CD4-positive, alpha-beta T cell treated with Interleukin-6 for 4 hours (primary cell): Measurements from ENCODE around the gene MUC5AC.
"Not testable (repeated sequence)": the region's sequence is repeated elsewhere in the genome, so short reads cannot be mapped to it uniquely, and the experiment has no call there.

Experiments used
- DNase-seq: peaks from one replicate; pipeline ENCODE4 v3.0.0-alpha.2; 2020; ENCODE audit warnings: mixed read lengths

Gene MUC5AC

DNA sequence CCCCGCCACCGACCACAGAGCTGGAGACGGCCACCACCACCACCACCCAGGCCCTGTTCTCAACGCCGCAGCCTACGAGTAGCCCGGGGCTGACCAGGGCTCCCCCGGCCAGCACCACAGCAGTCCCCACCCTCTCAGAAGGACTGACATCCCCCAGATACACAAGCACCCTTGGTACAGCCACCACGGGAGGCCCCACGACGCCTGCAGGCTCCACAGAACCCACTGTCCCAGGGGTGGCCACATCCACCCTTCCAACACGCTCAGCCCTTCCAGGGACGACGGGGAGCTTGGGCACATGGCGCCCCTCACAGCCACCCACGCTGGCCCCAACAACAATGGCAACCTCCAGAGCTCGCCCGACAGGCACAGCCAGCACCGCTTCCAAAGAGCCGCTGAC is 84.0 kb downstream of the MUC5AC start:
- no peak for DNase-seq

DNA sequence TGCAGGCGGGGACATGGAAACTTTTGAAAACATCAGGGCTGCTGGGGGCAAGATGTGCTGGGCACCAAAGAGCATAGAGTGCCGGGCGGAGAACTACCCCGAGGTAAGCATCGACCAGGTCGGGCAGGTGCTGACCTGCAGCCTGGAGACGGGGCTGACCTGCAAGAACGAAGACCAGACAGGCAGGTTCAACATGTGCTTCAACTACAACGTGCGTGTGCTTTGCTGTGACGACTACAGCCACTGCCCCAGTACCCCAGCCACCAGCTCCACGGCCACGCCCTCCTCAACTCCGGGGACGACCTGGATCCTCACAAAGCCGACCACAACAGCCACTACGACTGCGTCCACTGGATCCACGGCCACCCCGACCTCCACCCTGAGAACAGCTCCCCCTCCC is 84.5 kb downstream of the MUC5AC start:
- DNase-seq: no peak

DNA sequence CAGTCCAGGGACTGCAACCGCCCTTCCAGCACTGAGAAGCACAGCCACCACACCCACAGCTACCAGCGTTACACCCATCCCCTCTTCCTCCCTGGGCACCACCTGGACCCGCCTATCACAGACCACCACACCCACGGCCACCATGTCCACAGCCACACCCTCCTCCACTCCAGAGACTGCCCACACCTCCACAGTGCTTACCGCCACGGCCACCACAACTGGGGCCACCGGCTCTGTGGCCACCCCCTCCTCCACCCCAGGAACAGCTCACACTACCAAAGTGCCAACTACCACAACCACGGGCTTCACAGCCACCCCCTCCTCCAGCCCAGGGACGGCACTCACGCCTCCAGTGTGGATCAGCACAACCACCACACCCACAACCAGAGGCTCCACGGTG is 85.0 kb downstream of the MUC5AC start:
- not testable (repeated sequence) for DNase-seq

DNA sequence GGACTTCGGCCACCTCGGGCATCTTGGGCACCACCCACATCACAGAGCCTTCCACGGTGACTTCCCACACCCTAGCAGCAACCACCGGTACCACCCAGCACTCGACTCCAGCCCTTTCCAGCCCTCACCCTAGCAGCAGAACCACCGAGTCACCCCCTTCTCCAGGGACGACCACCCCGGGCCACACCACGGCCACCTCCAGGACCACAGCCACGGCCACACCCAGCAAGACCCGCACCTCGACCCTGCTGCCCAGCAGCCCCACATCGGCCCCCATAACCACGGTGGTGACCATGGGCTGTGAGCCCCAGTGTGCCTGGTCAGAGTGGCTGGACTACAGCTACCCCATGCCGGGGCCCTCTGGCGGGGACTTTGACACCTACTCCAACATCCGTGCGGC is 85.8 kb downstream of the MUC5AC start:
- DNase-seq: not testable (repeated sequence)

GRCh38 chr11:1244557-1244956 is 86.8 kb downstream of the MUC5AC start:
- DNase-seq: not testable (repeated sequence)

DNA sequence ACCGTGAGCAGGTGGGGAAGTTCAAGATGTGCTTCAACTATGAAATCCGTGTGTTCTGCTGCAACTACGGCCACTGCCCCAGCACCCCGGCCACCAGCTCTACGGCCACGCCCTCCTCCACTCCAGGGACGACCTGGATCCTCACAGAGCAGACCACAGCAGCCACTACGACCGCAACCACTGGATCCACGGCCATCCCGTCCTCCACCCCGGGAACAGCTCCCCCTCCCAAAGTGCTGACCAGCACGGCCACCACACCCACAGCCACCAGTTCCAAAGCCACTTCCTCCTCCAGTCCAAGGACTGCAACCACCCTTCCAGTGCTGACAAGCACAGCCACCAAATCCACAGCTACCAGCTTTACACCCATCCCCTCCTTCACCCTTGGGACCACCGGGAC is 88.0 kb downstream of the MUC5AC start:
- not testable (repeated sequence) for DNase-seq

DNA sequence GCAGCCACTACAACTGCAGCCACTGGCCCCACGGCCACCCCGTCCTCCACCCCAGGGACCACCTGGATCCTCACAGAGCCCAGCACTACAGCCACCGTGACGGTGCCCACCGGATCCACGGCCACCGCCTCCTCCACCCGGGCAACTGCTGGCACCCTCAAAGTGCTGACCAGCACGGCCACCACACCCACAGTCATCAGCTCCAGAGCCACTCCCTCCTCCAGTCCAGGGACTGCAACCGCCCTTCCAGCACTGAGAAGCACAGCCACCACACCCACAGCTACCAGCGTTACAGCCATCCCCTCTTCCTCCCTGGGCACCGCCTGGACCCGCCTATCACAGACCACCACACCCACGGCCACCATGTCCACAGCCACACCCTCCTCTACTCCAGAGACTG is 88.5 kb downstream of the MUC5AC start:
- DNase-seq: not testable (repeated sequence)

- DNase-seq: not testable (repeated sequence)
These were observed 89.3 kb downstream of the MUC5AC start for GRCh38 chr11:1247026-1247425.

DNA sequence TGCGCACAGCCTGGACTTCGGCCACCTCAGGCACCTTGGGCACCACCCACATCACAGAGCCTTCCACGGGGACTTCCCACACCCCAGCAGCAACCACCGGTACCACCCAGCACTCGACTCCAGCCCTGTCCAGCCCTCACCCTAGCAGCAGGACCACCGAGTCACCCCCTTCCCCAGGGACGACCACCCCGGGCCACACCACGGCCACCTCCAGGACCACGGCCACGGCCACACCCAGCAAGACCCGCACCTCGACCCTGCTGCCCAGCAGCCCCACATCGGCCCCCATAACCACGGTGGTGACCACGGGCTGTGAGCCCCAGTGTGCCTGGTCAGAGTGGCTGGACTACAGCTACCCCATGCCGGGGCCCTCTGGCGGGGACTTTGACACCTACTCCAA is 91.2 kb downstream of the MUC5AC start:
- not testable (repeated sequence) for DNase-seq

DNA sequence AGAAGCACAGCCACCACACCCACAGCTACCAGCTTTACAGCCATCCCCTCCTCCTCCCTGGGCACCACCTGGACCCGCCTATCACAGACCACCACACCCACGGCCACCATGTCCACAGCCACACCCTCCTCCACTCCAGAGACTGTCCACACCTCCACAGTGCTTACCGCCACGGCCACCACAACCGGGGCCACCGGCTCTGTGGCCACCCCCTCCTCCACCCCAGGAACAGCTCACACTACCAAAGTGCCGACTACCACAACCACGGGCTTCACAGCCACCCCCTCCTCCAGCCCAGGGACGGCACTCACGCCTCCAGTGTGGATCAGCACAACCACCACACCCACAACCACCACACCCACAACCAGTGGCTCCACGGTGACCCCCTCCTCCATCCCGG is 92.7 kb downstream of the MUC5AC start:
- not testable (repeated sequence) for DNase-seq
